Testis (tissue), 2 donors: ENCODE data around the gene IQSEC1.

Experiments used
- POLR2A ChIP-seq: fragments of 450-650 bp; IDR thresholded peaks from one replicate; pipeline ENCODE4 v1.6.1; 2017; ENCODE audit warnings: antibody characterized with exemption, mild to moderate bottlenecking, moderate library complexity
- TF ChIP-seq, protein P1 (sequence below), 3 experiments: fragments of 450-650 bp in 2 of 3; fragments of 200-600 bp in 1 of 3; sonication (generic) in 1 of 3; IDR thresholded peaks; one replicate each; pipeline ENCODE4 v1.5.1; 2016 to 2019; ENCODE audit warnings: antibody characterized with exemption in 3 of 3, mild to moderate bottlenecking in 2 of 3, moderate library complexity in 1 of 3

DNA sequence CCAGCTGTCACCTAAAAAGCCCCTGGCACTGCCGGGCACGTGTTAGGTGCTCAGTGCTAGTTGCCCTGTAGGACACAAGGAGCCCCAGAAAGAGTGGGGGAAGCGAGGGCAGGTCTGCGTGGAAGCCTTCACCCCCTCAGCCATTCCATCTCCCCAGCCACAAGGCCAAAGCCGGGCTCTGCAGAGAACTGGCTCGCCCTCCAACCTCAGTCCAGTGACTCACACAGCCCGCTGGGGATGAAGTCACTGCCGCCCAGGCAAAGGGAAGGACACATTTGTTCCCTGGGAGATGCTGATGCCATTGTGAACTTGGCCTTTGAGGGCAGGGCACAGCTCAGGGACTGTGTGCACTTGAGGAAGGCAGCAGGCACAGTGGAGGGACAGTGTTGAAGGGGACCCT is 48.1 kb downstream of the IQSEC1 start:
- TF ChIP-seq, protein P1, sequence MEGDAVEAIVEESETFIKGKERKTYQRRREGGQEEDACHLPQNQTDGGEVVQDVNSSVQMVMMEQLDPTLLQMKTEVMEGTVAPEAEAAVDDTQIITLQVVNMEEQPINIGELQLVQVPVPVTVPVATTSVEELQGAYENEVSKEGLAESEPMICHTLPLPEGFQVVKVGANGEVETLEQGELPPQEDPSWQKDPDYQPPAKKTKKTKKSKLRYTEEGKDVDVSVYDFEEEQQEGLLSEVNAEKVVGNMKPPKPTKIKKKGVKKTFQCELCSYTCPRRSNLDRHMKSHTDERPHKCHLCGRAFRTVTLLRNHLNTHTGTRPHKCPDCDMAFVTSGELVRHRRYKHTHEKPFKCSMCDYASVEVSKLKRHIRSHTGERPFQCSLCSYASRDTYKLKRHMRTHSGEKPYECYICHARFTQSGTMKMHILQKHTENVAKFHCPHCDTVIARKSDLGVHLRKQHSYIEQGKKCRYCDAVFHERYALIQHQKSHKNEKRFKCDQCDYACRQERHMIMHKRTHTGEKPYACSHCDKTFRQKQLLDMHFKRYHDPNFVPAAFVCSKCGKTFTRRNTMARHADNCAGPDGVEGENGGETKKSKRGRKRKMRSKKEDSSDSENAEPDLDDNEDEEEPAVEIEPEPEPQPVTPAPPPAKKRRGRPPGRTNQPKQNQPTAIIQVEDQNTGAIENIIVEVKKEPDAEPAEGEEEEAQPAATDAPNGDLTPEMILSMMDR (IDR thresholded peaks at IDR 0.05): no peak
- no peak for TF ChIP-seq POLR2A
